ENCODE measurements around the gene TXNRD1. TPM values are rescaled to one million over a fixed set of nuclear protein-coding genes. Genes with fewer than 3 reads are reported as not detected.

TXNRD1 gene
- total and polyA plus RNA-seq, 8 donors = 8.1 to 29.1 (median 15.9) TPM

DNA sequence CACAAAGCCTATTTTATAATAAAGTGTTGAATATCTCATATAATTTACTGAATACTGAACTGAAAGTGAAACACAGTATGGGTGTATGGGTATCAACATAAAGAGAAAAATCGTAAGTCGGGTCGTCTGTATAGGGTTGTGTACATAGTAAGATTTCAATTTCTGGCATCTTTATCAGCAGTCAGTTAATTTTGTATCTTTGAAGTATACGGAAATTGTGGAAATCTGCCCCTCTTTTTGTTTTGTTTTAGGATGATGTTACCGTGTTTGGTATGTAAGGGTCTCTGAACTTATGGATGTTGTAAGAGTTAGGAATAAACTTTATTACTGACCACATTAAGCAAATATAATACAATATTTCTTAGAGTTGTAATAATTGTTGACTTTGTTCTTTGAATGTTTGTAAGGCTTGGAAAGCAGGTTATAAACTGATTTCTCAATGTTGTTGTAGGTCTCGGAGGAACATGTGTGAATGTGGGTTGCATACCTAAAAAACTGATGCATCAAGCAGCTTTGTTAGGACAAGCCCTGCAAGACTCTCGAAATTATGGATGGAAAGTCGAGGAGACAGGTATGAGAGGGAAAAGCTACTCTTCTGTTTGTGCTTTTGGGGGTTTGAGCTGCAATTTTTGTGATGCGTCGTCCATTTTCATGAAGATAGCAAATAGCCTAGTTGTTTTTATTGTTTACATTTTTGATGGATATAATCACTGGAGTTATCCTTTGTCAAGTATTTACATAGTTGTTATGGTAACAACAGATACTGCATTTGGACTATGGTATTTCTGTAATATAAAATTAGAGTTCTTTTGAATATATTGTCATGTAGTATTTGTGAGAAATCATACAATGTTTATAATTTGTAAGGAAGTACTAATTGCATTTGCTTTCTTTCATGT is 100.0 kb downstream of the TXNRD1 start:
- H3K9me3 ChIP-seq = no peaks in the 10 kb centered on the region
- no peak for ATAC-seq
- peaks cover 0 to 26% (median 9%) of the 10 kb centered on the region in 3 donors for H3K36me3 ChIP-seq
- TF ChIP-seq, protein P1, sequence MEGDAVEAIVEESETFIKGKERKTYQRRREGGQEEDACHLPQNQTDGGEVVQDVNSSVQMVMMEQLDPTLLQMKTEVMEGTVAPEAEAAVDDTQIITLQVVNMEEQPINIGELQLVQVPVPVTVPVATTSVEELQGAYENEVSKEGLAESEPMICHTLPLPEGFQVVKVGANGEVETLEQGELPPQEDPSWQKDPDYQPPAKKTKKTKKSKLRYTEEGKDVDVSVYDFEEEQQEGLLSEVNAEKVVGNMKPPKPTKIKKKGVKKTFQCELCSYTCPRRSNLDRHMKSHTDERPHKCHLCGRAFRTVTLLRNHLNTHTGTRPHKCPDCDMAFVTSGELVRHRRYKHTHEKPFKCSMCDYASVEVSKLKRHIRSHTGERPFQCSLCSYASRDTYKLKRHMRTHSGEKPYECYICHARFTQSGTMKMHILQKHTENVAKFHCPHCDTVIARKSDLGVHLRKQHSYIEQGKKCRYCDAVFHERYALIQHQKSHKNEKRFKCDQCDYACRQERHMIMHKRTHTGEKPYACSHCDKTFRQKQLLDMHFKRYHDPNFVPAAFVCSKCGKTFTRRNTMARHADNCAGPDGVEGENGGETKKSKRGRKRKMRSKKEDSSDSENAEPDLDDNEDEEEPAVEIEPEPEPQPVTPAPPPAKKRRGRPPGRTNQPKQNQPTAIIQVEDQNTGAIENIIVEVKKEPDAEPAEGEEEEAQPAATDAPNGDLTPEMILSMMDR (IDR thresholded peaks at IDR 0.05) = no peak
- no peak overlapping the region for H3K4me3 ChIP-seq
- H3K27me3 ChIP-seq = no peaks in the 10 kb centered on the region
- H3K27ac ChIP-seq = no peak overlapping the region
- FAIRE-seq = no peak
- H3K4me1 ChIP-seq = peaks cover 0 to 4% (median 0%) of the 10 kb centered on the region in 3 donors
- WGBS, 2 donors = 86 to 91% methylated on average over 10 of the region's 10 CpGs
- DNase-seq = no peak
- intact Hi-C loops (cut with DNase I) = no loop called here

DNA sequence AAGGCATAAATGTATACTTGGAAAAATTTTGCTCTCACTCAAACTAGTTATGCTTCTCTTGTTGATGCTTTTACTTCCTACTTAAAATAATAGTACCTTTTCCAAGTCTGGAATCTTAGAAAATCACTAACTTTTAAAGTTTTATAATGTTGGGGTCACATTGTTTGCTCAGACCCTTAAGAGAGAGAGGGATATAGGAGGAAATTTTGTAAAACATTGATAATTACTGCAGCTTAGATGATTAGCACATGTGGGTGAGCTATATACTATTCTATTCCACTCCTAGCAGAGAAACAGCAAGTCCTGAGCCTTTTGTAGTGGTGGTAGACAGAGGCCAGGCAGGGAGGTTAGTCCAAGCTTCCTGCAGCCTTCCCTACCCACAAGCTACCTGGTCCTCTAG is 101.4 kb downstream of the TXNRD1 start:
- no peak for ATAC-seq
- peaks cover 0 to 34% (median 9%) of the 10 kb centered on the region in 3 donors for H3K36me3 ChIP-seq
- H3K4me3 ChIP-seq = no peak overlapping the region

DNA sequence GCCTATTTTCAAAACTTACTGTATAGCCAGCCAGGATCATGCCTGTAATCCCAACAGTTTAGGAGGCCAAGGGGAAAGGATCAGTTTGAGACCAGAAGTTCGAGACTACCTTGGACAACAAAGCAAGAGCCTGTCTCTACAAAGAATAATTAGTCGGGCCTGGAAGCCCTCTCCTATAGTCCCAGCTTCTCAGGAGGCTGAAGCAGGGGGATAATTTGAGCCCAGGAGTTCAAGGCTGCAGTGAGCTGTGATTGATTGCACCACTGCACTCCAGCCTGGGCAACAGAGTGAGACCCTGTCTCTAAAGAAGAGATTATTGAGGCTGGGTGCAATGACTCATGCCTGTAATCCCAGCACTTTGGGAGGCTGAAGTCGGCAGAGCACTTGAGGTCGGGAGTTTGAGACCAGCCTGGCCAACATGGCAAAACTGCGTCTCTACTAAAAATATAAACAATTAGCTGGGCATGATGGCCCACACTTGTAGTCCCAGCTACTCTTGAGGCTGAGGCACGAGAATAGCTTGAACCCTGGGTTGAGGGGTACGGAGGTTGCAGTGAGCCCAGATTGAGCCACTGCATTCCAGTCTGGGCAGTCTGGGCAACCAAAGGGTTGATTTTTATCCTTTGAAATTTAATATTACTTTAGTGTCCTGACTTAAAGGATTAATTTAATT is 102.1 kb downstream of the TXNRD1 start:
- intact Hi-C loops (cut with DNase I) = no loop called here
- Histone ChIP-seq H3K4me1 (no peaks in the 10 kb centered on the region), H3K27me3 (no peaks in the 10 kb centered on the region), H3K9me3 (no peaks in the 10 kb centered on the region), H3K4me3 (no peak overlapping the region), H3K27ac (no peak overlapping the region), H3K36me3 (peaks cover 0 to 34% (median 9%) of the 10 kb centered on the region in 3 donors)
- 96 to 98% methylated on average over 7 of the region's 7 CpGs for WGBS, 2 donors
- DNase-seq (no peak), FAIRE-seq (no peak), ATAC-seq (no peak)
- TF ChIP-seq, protein P1 (IDR thresholded peaks at IDR 0.05) = no peak

More for the DNA sequence above, 101.4 kb downstream of the TXNRD1 start:
- Histone ChIP-seq H3K27me3 (no peaks in the 10 kb centered on the region), H3K4me1 (no peaks in the 10 kb centered on the region), H3K9me3 (no peaks in the 10 kb centered on the region), H3K27ac (no peak overlapping the region)
- intact Hi-C loops (cut with DNase I) = no loop called here
- FAIRE-seq (no peak), DNase-seq (no peak)
- TF ChIP-seq, protein P1 (IDR thresholded peaks at IDR 0.05) = no peak

DNA sequence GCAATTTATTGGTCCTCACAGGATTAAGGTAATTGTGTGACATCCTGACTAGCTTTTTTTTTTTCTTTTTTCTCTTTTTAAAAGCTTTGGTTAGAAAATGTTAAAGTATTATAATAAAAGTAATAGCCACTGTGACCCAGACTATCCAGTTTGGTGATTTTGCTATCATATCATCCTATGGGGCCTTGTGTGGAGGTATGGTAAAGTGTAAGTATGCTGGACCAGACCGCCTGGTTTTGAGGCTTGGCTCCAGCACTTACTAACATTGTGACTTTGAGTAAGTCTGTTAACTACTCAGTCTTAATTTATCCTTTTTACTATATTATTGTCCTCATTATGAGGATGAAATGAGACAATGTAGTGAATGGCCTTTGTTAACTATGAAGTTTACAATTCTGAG is 103.4 kb downstream of the TXNRD1 start:
- Histone ChIP-seq H3K27me3 (no peaks in the 10 kb centered on the region), H3K4me1 (no peaks in the 10 kb centered on the region), H3K9me3 (no peaks in the 10 kb centered on the region), H3K4me3 (no peak overlapping the region), H3K27ac (no peak overlapping the region), H3K36me3 (peaks cover 0 to 34% (median 7%) of the 10 kb centered on the region in 3 donors)
- WGBS, 2 donors = 93 to 94% methylated on average over 1 of the region's 1 CpG
- FAIRE-seq = no peak
- DNase-seq = no peak
- intact Hi-C loops (cut with DNase I) = no loop called here
- TF ChIP-seq, protein P1 (IDR thresholded peaks at IDR 0.05) = no peak
- no peak for ATAC-seq

All from pancreas (tissue), 10 donors.